Common myeloid progenitor, CD34-positive (primary cell): ENCODE results near the gene PPEF1.

Experiments used
- CTCF ChIA-PET: fragments of 350-600 bp; sonication (Branson Sonifier 250); formaldehyde crosslinking; loops from one replicate; lab custom pipeline; 2021; ENCODE audit warnings: antibody characterized with exemption; lab: Charles Lee
- POLR2A ChIA-PET: fragments of 350-600 bp; sonication (Branson Sonifier 250); formaldehyde crosslinking; loops from one replicate; lab custom pipeline; 2021; ENCODE audit warnings: antibody characterized with exemption; lab: Charles Lee
- DNase-seq, 3 donors: peaks; one replicate each; pipeline versions ENCODE4 v3.0.0 to v3.0.0-alpha.2; 2013
- H3K27ac ChIP-seq, 2 experiments: 1 replicate in 1 of 2; 2 replicates in 1 of 2; pipeline ENCODE4 v1.7.0; 2013; ENCODE audit warnings: inconsistent platforms in 2 of 2, low read length in 2 of 2, mild to moderate bottlenecking in 2 of 2, low read depth in 1 of 2, moderate library complexity in 1 of 2; ENCODE audit not compliant: severe bottlenecking in 2 of 2, insufficient read depth in 1 of 2, poor library complexity in 1 of 2
- H3K27me3 ChIP-seq, 5 experiments: replicated peaks in 2 of 5; 1 replicate in 3 of 5; 2 replicates in 2 of 5; pipeline versions ENCODE4 v1.6.1 to v1.7.0; 2013; ENCODE audit warnings: low read length in 4 of 5, mild to moderate bottlenecking in 2 of 5, moderate library complexity in 2 of 5, inconsistent platforms in 1 of 5; ENCODE audit not compliant: insufficient read depth in 5 of 5, control insufficient read depth in 4 of 5
- H3K36me3 ChIP-seq, 4 experiments: 1 replicate in 2 of 4; 2 replicates in 2 of 4; pipeline versions ENCODE4 v1.6.1 to v1.7.0; 2013; ENCODE audit warnings: low read length in 3 of 4, control low read depth in 1 of 4, mild to moderate bottlenecking in 1 of 4; ENCODE audit not compliant: control insufficient read depth in 4 of 4, insufficient read depth in 4 of 4
- H3K4me1 ChIP-seq, 4 experiments: 1 replicate in 3 of 4; 2 replicates in 1 of 4; pipeline versions ENCODE4 v1.6.1 to v1.7.1; 2013; ENCODE audit warnings: low read length in 3 of 4, mild to moderate bottlenecking in 3 of 4, control low read depth in 1 of 4, inconsistent platforms in 1 of 4, moderate library complexity in 1 of 4; ENCODE audit not compliant: control insufficient read depth in 4 of 4, insufficient read depth in 4 of 4; ENCODE audit errors: control extremely low read depth in 1 of 4
- H3K4me3 ChIP-seq, 7 experiments: 1 replicate in 4 of 7; 2 replicates in 3 of 7; pipeline versions ENCODE4 v1.5.1 to v1.7.0; 2013; ENCODE audit warnings: mild to moderate bottlenecking in 7 of 7, low read length in 6 of 7, moderate library complexity in 6 of 7, inconsistent platforms in 2 of 7, low read depth in 2 of 7, control low read depth in 1 of 7; ENCODE audit not compliant: insufficient read depth in 4 of 7, control insufficient read depth in 1 of 7; ENCODE audit errors: extremely low read depth in 1 of 7
- H3K9me3 ChIP-seq, 5 experiments: 1 replicate in 4 of 5; 2 replicates in 1 of 5; pipeline versions ENCODE4 v1.6.1 to v1.7.1; 2013; ENCODE audit warnings: low read length in 4 of 5, mild to moderate bottlenecking in 2 of 5, inconsistent platforms in 1 of 5, low read depth in 1 of 5, moderate library complexity in 1 of 5; ENCODE audit not compliant: control insufficient read depth in 4 of 5, insufficient read depth in 2 of 5; ENCODE audit errors: control extremely low read depth in 1 of 5
- WGBS: methylation state at CpG from one replicate; pipeline ENCODE4 v1.1.5; 2013; ENCODE audit not compliant: insufficient coverage; 5-methylcytosine and 5-hydroxymethylcytosine counted together

Gene PPEF1

DNA sequence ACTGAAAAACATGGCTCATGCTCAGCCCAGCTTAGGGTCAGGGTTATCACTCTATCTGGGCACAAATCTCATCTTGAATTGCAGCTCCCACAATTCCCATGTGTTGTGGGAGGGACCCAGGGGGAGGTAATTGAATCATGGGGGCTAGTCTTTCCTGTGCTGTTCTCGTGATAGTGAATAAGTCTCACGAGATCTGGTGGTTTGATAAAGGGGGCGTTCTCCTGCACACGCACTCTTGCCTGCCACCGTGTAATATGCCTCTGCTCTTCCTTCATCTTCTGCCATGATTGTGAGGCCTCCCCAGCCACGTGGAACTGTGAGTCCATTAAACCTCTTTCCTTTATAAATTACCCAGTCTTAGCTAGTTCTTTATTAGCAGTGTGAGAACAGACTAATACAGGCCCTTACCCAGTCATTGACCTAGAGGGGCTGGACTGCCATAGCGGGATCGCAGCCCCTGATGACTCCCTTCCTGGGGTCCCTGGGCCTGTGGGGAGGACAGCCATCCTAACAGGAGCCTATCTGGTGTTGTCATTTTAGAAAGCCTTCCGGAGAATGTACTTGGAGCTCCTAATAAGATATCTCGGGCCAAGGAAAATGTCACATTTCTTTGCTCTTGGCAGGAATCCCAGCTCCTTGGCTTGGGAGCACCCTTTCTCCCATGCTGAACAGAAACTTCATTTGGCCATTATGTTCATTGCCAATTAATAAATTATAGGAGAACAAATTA lies 163.9 kb downstream of the PPEF1 start:
- Histone ChIP-seq H3K4me1 (no peaks in the 10 kb centered on the region), H3K27me3 (peaks cover 0 to 3% (median 0%) of the 10 kb centered on the region in 5 experiments), H3K36me3 (no peaks in the 10 kb centered on the region), H3K9me3 (no peaks in the 10 kb centered on the region), H3K27ac (no peak overlapping the region), H3K4me3 (no peak overlapping the region)
- CTCF ChIA-PET, result no interaction called here
- DNase-seq, result no peak
- WGBS, result 98% methylated on average over 6 of the region's 10 CpGs
- POLR2A ChIA-PET, result no interaction called here

DNA sequence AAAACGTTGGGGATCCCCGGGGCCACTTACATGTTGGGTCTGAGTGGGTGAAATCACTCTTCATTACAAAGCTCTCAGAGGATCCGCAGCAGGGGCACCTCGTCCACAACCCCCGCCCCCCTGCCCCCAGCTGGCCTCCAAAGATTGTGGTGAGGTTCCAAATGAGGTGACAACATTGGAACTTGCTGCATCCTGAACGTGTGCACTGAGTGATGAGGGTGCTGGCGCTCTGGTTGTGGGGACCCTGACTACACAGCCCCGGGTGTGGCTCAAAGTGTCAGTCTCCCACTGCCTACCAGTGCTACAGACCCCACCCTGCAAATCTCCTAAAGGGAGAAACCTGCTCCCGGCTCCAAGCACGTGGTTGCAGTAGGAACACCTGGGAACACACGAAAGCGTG lies 164.5 kb downstream of the PPEF1 start:
- no peak for DNase-seq
- CTCF ChIA-PET, result no interaction called here
- WGBS, result 85% methylated on average over 5 of the region's 12 CpGs
- H3K4me3 ChIP-seq, result no peak overlapping the region
- H3K36me3 ChIP-seq, result no peaks in the 10 kb centered on the region
- H3K4me1 ChIP-seq, result no peaks in the 10 kb centered on the region
- H3K9me3 ChIP-seq, result no peaks in the 10 kb centered on the region
- peaks cover 0 to 5% (median 0%) of the 10 kb centered on the region in 5 experiments for H3K27me3 ChIP-seq
- POLR2A ChIA-PET, result no interaction called here
- no peak overlapping the region for H3K27ac ChIP-seq

DNA sequence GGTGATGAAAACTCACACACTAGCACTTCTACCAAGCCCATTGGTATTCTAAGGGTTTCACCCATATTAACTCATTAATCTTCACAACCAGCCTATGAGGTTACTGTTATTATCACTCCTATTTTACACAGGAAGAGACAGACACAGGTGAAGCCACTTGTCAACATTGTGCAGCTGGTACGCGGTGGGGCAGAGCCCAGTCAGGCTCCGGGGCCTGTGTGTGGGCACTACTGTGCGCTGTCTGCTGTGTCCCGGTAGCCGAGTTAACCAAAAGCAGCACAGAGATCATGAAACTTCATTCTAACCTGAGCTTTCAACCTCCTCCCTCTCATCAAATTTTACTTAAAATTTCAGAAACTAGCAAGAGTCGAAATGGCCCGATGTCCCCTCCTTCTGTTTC lies 165.2 kb downstream of the PPEF1 start:
- H3K9me3 ChIP-seq, result no peaks in the 10 kb centered on the region
- ChIA-PET POLR2A (no interaction called here), CTCF (no interaction called here)
- peaks cover 0 to 5% (median 0%) of the 10 kb centered on the region in 5 experiments for H3K27me3 ChIP-seq
- H3K27ac ChIP-seq, result no peak overlapping the region
- H3K4me1 ChIP-seq, result no peaks in the 10 kb centered on the region
- 91% methylated on average over 5 of the region's 8 CpGs for WGBS
- H3K36me3 ChIP-seq, result no peaks in the 10 kb centered on the region
- DNase-seq, result no peak
- H3K4me3 ChIP-seq, result no peak overlapping the region

GRCh38 chrX:18873189-18873791 lies 165.8 kb downstream of the PPEF1 start:
- no peaks in the 10 kb centered on the region for H3K9me3 ChIP-seq
- 87% methylated on average over 27 of the region's 27 CpGs for WGBS
- peaks cover 0 to 5% (median 0%) of the 10 kb centered on the region in 5 experiments for H3K27me3 ChIP-seq
- DNase-seq, result no peak
- ChIA-PET CTCF (no interaction called here), POLR2A (no interaction called here)
- no peak overlapping the region for H3K27ac ChIP-seq
- H3K4me3 ChIP-seq, result no peak overlapping the region
- no peaks in the 10 kb centered on the region for H3K36me3 ChIP-seq
- H3K4me1 ChIP-seq, result no peaks in the 10 kb centered on the region

DNA sequence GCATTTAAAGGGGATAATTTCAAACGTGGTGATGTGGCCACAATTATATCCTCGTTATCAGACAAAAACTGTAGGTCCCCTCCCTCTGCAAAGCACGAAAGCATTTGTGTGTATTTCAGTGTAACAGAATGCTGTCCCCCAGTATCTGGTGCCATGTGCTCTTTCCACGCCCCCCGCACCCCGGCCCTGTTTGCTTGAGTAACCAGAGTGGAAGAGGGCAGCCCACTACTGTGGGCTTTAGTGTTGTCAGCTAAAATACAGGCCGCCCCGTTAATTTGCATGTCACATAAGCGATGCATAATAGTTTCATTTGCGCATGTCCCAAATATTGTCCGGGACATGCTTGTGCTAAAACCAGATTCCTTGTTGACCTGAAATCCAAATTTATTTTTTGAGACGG lies 166.4 kb downstream of the PPEF1 start:
- no peak overlapping the region for H3K4me3 ChIP-seq
- peaks cover 0 to 5% (median 0%) of the 10 kb centered on the region in 5 experiments for H3K27me3 ChIP-seq
- WGBS, result 90% methylated on average over 12 of the region's 12 CpGs
- no peaks in the 10 kb centered on the region for H3K9me3 ChIP-seq
- ChIA-PET CTCF (no interaction called here), POLR2A (no interaction called here)
- DNase-seq, result no peak
- H3K4me1 ChIP-seq, result no peaks in the 10 kb centered on the region
- no peaks in the 10 kb centered on the region for H3K36me3 ChIP-seq
- no peak overlapping the region for H3K27ac ChIP-seq

DNA sequence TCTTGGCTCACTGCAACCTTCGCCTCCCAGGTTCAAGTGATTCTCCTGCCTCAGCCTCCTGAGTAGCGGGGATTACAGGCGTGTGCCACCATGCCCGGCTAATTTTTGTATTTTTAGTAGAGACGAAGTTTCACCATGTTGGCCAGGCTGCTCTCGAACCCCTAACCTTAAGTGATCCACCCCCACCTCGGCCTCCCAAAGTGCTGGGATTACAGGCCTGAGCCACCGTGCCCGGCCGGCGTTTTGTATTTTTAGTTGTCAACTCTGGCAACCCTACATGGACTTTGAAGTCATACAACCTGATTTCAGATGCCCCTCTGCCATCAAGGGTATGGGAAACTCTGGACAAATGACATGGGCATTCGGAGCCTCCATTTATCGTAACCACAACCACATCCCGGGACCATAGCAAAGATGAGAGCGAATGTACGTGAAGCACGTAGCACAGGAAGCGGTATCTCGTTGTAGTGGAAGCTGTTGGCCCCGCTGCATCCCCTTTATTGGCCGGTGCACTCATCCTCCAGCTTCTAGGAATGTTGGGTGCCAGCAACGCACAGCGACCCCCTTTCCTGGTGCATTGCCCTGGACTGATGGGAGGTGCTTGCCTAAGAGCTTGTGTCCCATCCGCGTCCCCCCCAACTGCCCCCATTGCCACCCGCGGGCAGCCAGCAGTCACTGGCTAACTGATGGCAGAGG lies 167.3 kb downstream of the PPEF1 start:
- Histone ChIP-seq H3K27me3 (peaks cover 0 to 5% (median 0%) of the 10 kb centered on the region in 5 experiments), H3K4me1 (no peaks in the 10 kb centered on the region), H3K4me3 (no peak overlapping the region), H3K27ac (no peak overlapping the region), H3K9me3 (no peaks in the 10 kb centered on the region), H3K36me3 (no peaks in the 10 kb centered on the region)
- ChIA-PET POLR2A (no interaction called here), CTCF (no interaction called here)
- DNase-seq, result no peak
- WGBS, result 91% methylated on average over 20 of the region's 27 CpGs
